ENCODE results near the gene PRKRIP1. TPM values are rescaled to one million over a fixed set of nuclear protein-coding genes. Genes with fewer than 3 reads are reported as not detected.

The PRKRIP1 gene
- polyA plus RNA-seq, 1 experiment = 14.3 TPM

- ChIA-PET CTCF (no interaction called here), POLR2A (no interaction called here)
- Histone ChIP-seq H3K27me3 (ENCODE audit: control insufficient read depth, insufficient read depth, low read length) (no peaks in the 10 kb centered on the region), H3K36me3 (ENCODE audit: control insufficient read depth, insufficient read depth, low read length) (peaks cover 13% of the 10 kb centered on the region), H3K4me3 (ENCODE audit: low read depth, low read length) (no peak overlapping the region)
- no peak for DNase-seq (ENCODE audit: low read depth)
- no peak for TF ChIP-seq CTCF (IDR thresholded peaks at IDR 0.05; ENCODE audit: insufficient read depth, low read depth, low read length)
These were observed 30.8 kb downstream of the PRKRIP1 start for GRCh38 chr7:102427019-102427405.

- H3K27me3 ChIP-seq (ENCODE audit: control insufficient read depth, insufficient read depth, low read length) = no peaks in the 10 kb centered on the region
- CTCF ChIA-PET = interaction anchor here (1.1 kb wide), 1 partner anchor 38 kb away, joined by 3 read pairs; no protein-coding TSS in a partner anchor
- H3K36me3 ChIP-seq (ENCODE audit: control insufficient read depth, insufficient read depth, low read length) = peaks cover 13% of the 10 kb centered on the region
- POLR2A ChIA-PET = no interaction called here
- TF ChIP-seq CTCF (IDR thresholded peaks at IDR 0.05; ENCODE audit: insufficient read depth, low read depth, low read length) = no peak
- H3K4me3 ChIP-seq (ENCODE audit: low read depth, low read length) = no peak overlapping the region
- DNase-seq (ENCODE audit: low read depth) = no peak
These were observed 33.2 kb downstream of the PRKRIP1 start for GRCh38 chr7:102429141-102429899.

GRCh38 chr7:102431617-102432298 lies 35.6 kb downstream of the PRKRIP1 start:
- ChIA-PET CTCF (no interaction called here), POLR2A (no interaction called here)
- Histone ChIP-seq H3K36me3 (ENCODE audit: control insufficient read depth, insufficient read depth, low read length) (peaks cover 3% of the 10 kb centered on the region), H3K4me3 (ENCODE audit: low read depth, low read length) (no peak overlapping the region), H3K27me3 (ENCODE audit: control insufficient read depth, insufficient read depth, low read length) (no peaks in the 10 kb centered on the region)
- no peak for DNase-seq (ENCODE audit: low read depth)
- no peak for TF ChIP-seq CTCF (IDR thresholded peaks at IDR 0.05; ENCODE audit: insufficient read depth, low read depth, low read length)

- TF ChIP-seq CTCF (IDR thresholded peaks at IDR 0.05; ENCODE audit: insufficient read depth, low read depth, low read length) = no peak
- Histone ChIP-seq H3K27me3 (ENCODE audit: control insufficient read depth, insufficient read depth, low read length) (no peaks in the 10 kb centered on the region), H3K36me3 (ENCODE audit: control insufficient read depth, insufficient read depth, low read length) (peaks cover 3% of the 10 kb centered on the region; the same call in 1 of the 2 replicates), H3K4me3 (ENCODE audit: low read depth, low read length) (peak overlapping the region; percentile 75)
- no peak for DNase-seq (ENCODE audit: low read depth)
- ChIA-PET CTCF (interaction anchor here (1.0 kb wide), 2 partner anchors 18 to 41 kb away, joined by 3 read pairs; no protein-coding TSS in a partner anchor), POLR2A (no interaction called here)
These were observed 36.5 kb downstream of the PRKRIP1 start for GRCh38 chr7:102432442-102433218.

All from BJ (cell line).